Fibroblast of pulmonary artery (primary cell): ENCODE measurements around the gene TMEM225.
"Not testable (repeated sequence)": the region's sequence is repeated elsewhere in the genome, so short reads cannot be mapped to it uniquely, and the experiment has no call there.

Experiments used
- DNase-seq: peaks from one replicate; pipeline ENCODE4 v3.0.0-alpha.2; 2010; ENCODE audit warnings: low read depth
- H3K4me3 ChIP-seq: replicated peaks from 2 replicates; pipeline ENCODE4 v1.5.1; 2011; ENCODE audit warnings: low read depth, mild to moderate bottlenecking, control low read depth, low read length, moderate library complexity
- CTCF ChIP-seq: IDR thresholded peaks from 2 replicates; pipeline ENCODE4 v1.5.1; 2011; ENCODE audit warnings: mild to moderate bottlenecking, control low read depth, low read length, inconsistent platforms; ENCODE audit errors: missing control alignments

TMEM225 gene

GRCh38 chr11:123899792-123900191 lies 14.3 kb upstream of the TMEM225 start:
- H3K4me3 ChIP-seq = no peak overlapping the region
- no peak for TF ChIP-seq CTCF
- no peak for DNase-seq

- no peak overlapping the region for H3K4me3 ChIP-seq
- no peak for TF ChIP-seq CTCF
- DNase-seq = no peak
These were observed 6.6 kb upstream of the TMEM225 start for GRCh38 chr11:123892031-123892430.

GRCh38 chr11:123880912-123881311 lies 4.6 kb downstream of the TMEM225 start:
- TF ChIP-seq CTCF = no peak
- no peak overlapping the region for H3K4me3 ChIP-seq
- no peak for DNase-seq

- not testable (repeated sequence) for DNase-seq, H3K4me3 ChIP-seq
These were observed 17.7 kb downstream of the TMEM225 start for GRCh38 chr11:123867795-123868194.

GRCh38 chr11:123865293-123865692 lies 20.2 kb downstream of the TMEM225 start:
- not testable (repeated sequence) for DNase-seq, H3K4me3 ChIP-seq

GRCh38 chr11:123859731-123860130 lies 25.7 kb downstream of the TMEM225 start:
- no peak for TF ChIP-seq CTCF
- no peak for DNase-seq
- H3K4me3 ChIP-seq = no peak overlapping the region

GRCh38 chr11:123856444-123856843 lies 29.0 kb downstream of the TMEM225 start:
- TF ChIP-seq CTCF = no peak
- no peak overlapping the region for H3K4me3 ChIP-seq
- peak; percentile 23 for DNase-seq

- no peak for DNase-seq
- H3K4me3 ChIP-seq = no peak overlapping the region
- TF ChIP-seq CTCF = no peak
These were observed 32.4 kb downstream of the TMEM225 start for GRCh38 chr11:123853038-123853437.
